CD4-positive, alpha-beta memory T cell (primary cell): ENCODE results near the gene TMPRSS3. TPM values are rescaled to one million over a fixed set of nuclear protein-coding genes. Genes with fewer than 3 reads are reported as not detected.
A peak's percentile ranks its signal among the peaks of the same experiment; 100 is the strongest.

ENCODE experiments used
- CTCF ChIA-PET: fragments of 350-600 bp; sonication (Branson Sonifier 250); formaldehyde crosslinking; loops from one replicate; lab custom pipeline; 2021; ENCODE audit warnings: inconsistent platforms; ENCODE audit not compliant: partially characterized antibody; lab: Charles Lee
- POLR2A ChIA-PET: fragments of 350-600 bp; sonication (Branson Sonifier 250); formaldehyde crosslinking; loops from one replicate; lab custom pipeline; 2021; ENCODE audit not compliant: partially characterized antibody; lab: Charles Lee
- DNase-seq, 5 donors: peaks; one replicate each; pipeline versions ENCODE4 v3.0.0 to v3.0.0-alpha.2; 2020 to 2022; ENCODE audit warnings: mixed read lengths in 1 of 5
- H3K27ac ChIP-seq: one replicate; pipeline ENCODE4 v1.7.0; 2013; ENCODE audit warnings: low read depth, low read length
- H3K27me3 ChIP-seq: 2 replicates; pipeline ENCODE4 v1.7.0; 2013; ENCODE audit warnings: mild to moderate bottlenecking, low read length, moderate library complexity; ENCODE audit not compliant: insufficient read depth
- H3K36me3 ChIP-seq: 2 replicates; pipeline ENCODE4 v1.7.0; 2013; ENCODE audit warnings: mild to moderate bottlenecking, low read length, moderate library complexity; ENCODE audit not compliant: insufficient read depth
- H3K4me1 ChIP-seq: 2 replicates; pipeline ENCODE4 v1.7.0; 2013; ENCODE audit warnings: mild to moderate bottlenecking, low read length, moderate library complexity; ENCODE audit not compliant: insufficient read depth
- H3K4me3 ChIP-seq, 2 donors: one replicate each; pipeline ENCODE4 v1.7.0; 2013; ENCODE audit warnings: low read length in 2 of 2, mild to moderate bottlenecking in 1 of 2
- H3K9me3 ChIP-seq, 2 donors: one replicate each; pipeline ENCODE4 v1.7.0; 2013; ENCODE audit warnings: low read length in 2 of 2, control low read depth in 1 of 2; ENCODE audit not compliant: control insufficient read depth in 1 of 2
- H3K27ac Mint-ChIP-seq, 7 donors: one replicate each; pipeline ENCODE4 v1.8.0; 2020 to 2021; ENCODE audit warnings: mixed read lengths in 7 of 7, mild to moderate bottlenecking in 6 of 7, inconsistent platforms in 3 of 7, moderate library complexity in 3 of 7
- H3K27me3 Mint-ChIP-seq, 2 donors: one replicate each; pipeline ENCODE4 v1.8.0; 2020 to 2021; ENCODE audit warnings: mixed read lengths in 2 of 2
- H3K36me3 Mint-ChIP-seq, 2 donors: one replicate each; pipeline ENCODE4 v1.8.0; 2020 to 2021; ENCODE audit warnings: mixed read lengths in 2 of 2, inconsistent platforms in 1 of 2, mild to moderate bottlenecking in 1 of 2
- H3K4me1 Mint-ChIP-seq, 4 donors: one replicate each; pipeline ENCODE4 v1.8.0; 2020 to 2021; ENCODE audit warnings: mixed read lengths in 4 of 4, mild to moderate bottlenecking in 1 of 4
- H3K4me3 Mint-ChIP-seq, 8 donors: one replicate each; pipeline ENCODE4 v1.8.0; 2020 to 2021; ENCODE audit warnings: mixed read lengths in 8 of 8, mild to moderate bottlenecking in 7 of 8, moderate library complexity in 6 of 8, inconsistent platforms in 3 of 8
- H3K9me3 Mint-ChIP-seq, 8 donors: one replicate each; pipeline ENCODE4 v1.8.0; 2020 to 2021; ENCODE audit warnings: mixed read lengths in 8 of 8, mild to moderate bottlenecking in 5 of 8, inconsistent platforms in 3 of 8, moderate library complexity in 1 of 8
- intact Hi-C: fragments of 100-400 bp; cut with micrococcal nuclease; formaldehyde crosslinking; loops from one replicate; pipeline ENCODE4 v1.15.1; 2023
- polyA plus RNA-seq, 2 donors: library from polyadenylated mRNA; unstranded; fragments of 300-500 nt; fragmentation: Illumina TruSeq; gene quantifications; one replicate each; pipeline ENCODE4 v1.2.3, GENCODE V29; 2021
- total RNA-seq, 2 experiments: library from RNA; stranded (reverse); gene quantifications; one replicate each; pipeline ENCODE4 v1.2.3, GENCODE V29; 2021

The TMPRSS3 gene
- total and polyA plus RNA-seq, 4 experiments from 2014 or later, result 1.8 to 4.5 (median 3.7) TPM

GRCh38 chr21:42414928-42415769 lies 19.3 kb upstream of the TMPRSS3 start:
- Mint-ChIP-seq H3K9me3 (no peaks in the 10 kb centered on the region), H3K36me3 (peaks cover 50 to 73% of the 10 kb centered on the region in 2 donors), H3K4me1 (peaks cover 22 to 57% (median 41%) of the 10 kb centered on the region in 4 donors), H3K4me3 (peak overlapping the region; percentile 61 to 88 (median 72)), H3K27ac (peak overlapping the region in 5 of 7 donors; percentile 98 to 100 (median 99)), H3K27me3 (no peaks in the 10 kb centered on the region)
- peaks cover 86% of the 10 kb centered on the region for H3K4me1 ChIP-seq
- H3K9me3 ChIP-seq, result no peaks in the 10 kb centered on the region
- intact Hi-C loops, result loop anchor here (1.0 to 5.0 kb wide), 4 partner anchors 9 to 37 kb away; no protein-coding TSS in a partner anchor
- peak; percentile 84 to 99 (median 85) for DNase-seq
- H3K36me3 ChIP-seq, result peaks cover 75% of the 10 kb centered on the region
- peak overlapping the region in 1 of 2 donors; percentile 25 for H3K4me3 ChIP-seq
- H3K27me3 ChIP-seq, result no peaks in the 10 kb centered on the region
- CTCF ChIA-PET, result interaction anchor here (1.8 kb wide), 1 partner anchor 11 kb away, joined by 5 read pairs; no protein-coding TSS in a partner anchor
- peak overlapping the region; percentile 92 for H3K27ac ChIP-seq
- POLR2A ChIA-PET, result interaction anchor here (1.0 to 23.2 kb wide), 5 partner anchors 8 to 77 kb away, joined by 4 to 604 read pairs (median 5); partner anchors contain the start of gene UBASH3A

GRCh38 chr21:42414553-42414927 lies 18.7 kb upstream of the TMPRSS3 start:
- peaks cover 50 to 73% of the 10 kb centered on the region in 2 donors for H3K36me3 Mint-ChIP-seq
- Histone ChIP-seq H3K4me1 (peaks cover 86% of the 10 kb centered on the region), H3K27ac (peak overlapping the region; percentile 92), H3K27me3 (no peaks in the 10 kb centered on the region), H3K36me3 (peaks cover 76% of the 10 kb centered on the region), H3K9me3 (no peaks in the 10 kb centered on the region), H3K4me3 (peak overlapping the region in 1 of 2 donors; percentile 25)
- DNase-seq, result no peak
- no peaks in the 10 kb centered on the region for H3K9me3 Mint-ChIP-seq
- intact Hi-C loops, result loop anchor here (2.0 kb wide), 1 partner anchor 14 kb away; no protein-coding TSS in a partner anchor
- peak overlapping the region; percentile 61 to 88 (median 72) for H3K4me3 Mint-ChIP-seq
- peaks cover 24 to 56% (median 41%) of the 10 kb centered on the region in 4 donors for H3K4me1 Mint-ChIP-seq
- H3K27ac Mint-ChIP-seq, result peak overlapping the region in 5 of 7 donors; percentile 98 to 100 (median 99)
- POLR2A ChIA-PET, result interaction anchor here (1.6 to 23.2 kb wide), 4 partner anchors 8 to 77 kb away, joined by 4 to 604 read pairs (median 304); partner anchors contain the start of gene UBASH3A
- CTCF ChIA-PET, result interaction anchor here (1.8 kb wide), 1 partner anchor 10 kb away, joined by 5 read pairs; no protein-coding TSS in a partner anchor
- H3K27me3 Mint-ChIP-seq, result no peaks in the 10 kb centered on the region

- Histone ChIP-seq H3K36me3 (peaks cover 76% of the 10 kb centered on the region), H3K27me3 (no peaks in the 10 kb centered on the region), H3K4me3 (no peak overlapping the region), H3K27ac (peak overlapping the region; percentile 92), H3K4me1 (peaks cover 88% of the 10 kb centered on the region), H3K9me3 (no peaks in the 10 kb centered on the region)
- H3K27ac Mint-ChIP-seq, result peak overlapping the region in 5 of 7 donors; percentile 98 to 100 (median 99)
- H3K27me3 Mint-ChIP-seq, result no peaks in the 10 kb centered on the region
- intact Hi-C loops, result loop anchor here (2.0 kb wide), 1 partner anchor 13 kb away; no protein-coding TSS in a partner anchor
- H3K4me1 Mint-ChIP-seq, result peaks cover 24 to 56% (median 41%) of the 10 kb centered on the region in 4 donors
- CTCF ChIA-PET, result interaction anchor here (1.2 to 1.8 kb wide), 2 partner anchors 10 to 15 kb away, joined by 3 to 5 read pairs; no protein-coding TSS in a partner anchor
- POLR2A ChIA-PET, result interaction anchor here (1.7 to 23.2 kb wide), 3 partner anchors 7 to 33 kb away, joined by 5 to 604 read pairs (median 604); partner anchors contain the start of gene UBASH3A
- H3K36me3 Mint-ChIP-seq, result peaks cover 50 to 73% of the 10 kb centered on the region in 2 donors
- DNase-seq, result no peak
- H3K9me3 Mint-ChIP-seq, result no peaks in the 10 kb centered on the region
- H3K4me3 Mint-ChIP-seq, result peak overlapping the region in 7 of 8 donors; percentile 33 to 88 (median 61)
Observed at GRCh38 chr21:42414066-42414465, 18.2 kb upstream of the TMPRSS3 start.

GRCh38 chr21:42413500-42413899 lies 17.6 kb upstream of the TMPRSS3 start:
- H3K27ac Mint-ChIP-seq, result peak overlapping the region in 5 of 7 donors; percentile 98 to 100 (median 99)
- Histone ChIP-seq H3K27me3 (no peaks in the 10 kb centered on the region), H3K36me3 (peaks cover 73% of the 10 kb centered on the region), H3K9me3 (no peaks in the 10 kb centered on the region), H3K4me3 (no peak overlapping the region), H3K4me1 (peaks cover 90% of the 10 kb centered on the region), H3K27ac (peak overlapping the region; percentile 92)
- peaks cover 44 to 70% of the 10 kb centered on the region in 2 donors for H3K36me3 Mint-ChIP-seq
- POLR2A ChIA-PET, result interaction anchor here (1.4 to 23.2 kb wide), 3 partner anchors 7 to 21 kb away, joined by 4 to 604 read pairs (median 604); partner anchors contain the start of gene UBASH3A
- CTCF ChIA-PET, result interaction anchor here (1.1 to 1.9 kb wide), 4 partner anchors 9 to 75 kb away, joined by 3 to 5 read pairs (median 4); no protein-coding TSS in a partner anchor
- peak overlapping the region in 6 of 8 donors; percentile 17 to 88 (median 30) for H3K4me3 Mint-ChIP-seq
- intact Hi-C loops, result no loop called here
- H3K4me1 Mint-ChIP-seq, result peaks cover 23 to 54% (median 41%) of the 10 kb centered on the region in 4 donors
- no peak for DNase-seq
- H3K27me3 Mint-ChIP-seq, result no peaks in the 10 kb centered on the region
- H3K9me3 Mint-ChIP-seq, result no peaks in the 10 kb centered on the region

GRCh38 chr21:42413093-42413492 lies 17.2 kb upstream of the TMPRSS3 start:
- H3K36me3 ChIP-seq, result peaks cover 69% of the 10 kb centered on the region
- CTCF ChIA-PET, result interaction anchor here (1.1 to 1.9 kb wide), 4 partner anchors 9 to 74 kb away, joined by 3 to 5 read pairs (median 4); no protein-coding TSS in a partner anchor
- H3K9me3 ChIP-seq, result no peaks in the 10 kb centered on the region
- Mint-ChIP-seq H3K9me3 (no peaks in the 10 kb centered on the region), H3K27ac (peak overlapping the region in 5 of 7 donors; percentile 98 to 100 (median 99)), H3K36me3 (peaks cover 43 to 69% of the 10 kb centered on the region in 2 donors), H3K4me1 (peaks cover 27 to 57% (median 43%) of the 10 kb centered on the region in 4 donors), H3K4me3 (peak overlapping the region in 6 of 8 donors; percentile 17 to 88 (median 30)), H3K27me3 (no peaks in the 10 kb centered on the region)
- intact Hi-C loops, result no loop called here
- peaks cover 90% of the 10 kb centered on the region for H3K4me1 ChIP-seq
- POLR2A ChIA-PET, result interaction anchor here (1.4 to 23.2 kb wide), 3 partner anchors 6 to 20 kb away, joined by 4 to 604 read pairs (median 604); partner anchors contain the start of gene UBASH3A
- H3K4me3 ChIP-seq, result no peak overlapping the region
- no peak for DNase-seq
- no peaks in the 10 kb centered on the region for H3K27me3 ChIP-seq
- peak overlapping the region; percentile 92 for H3K27ac ChIP-seq

- Histone ChIP-seq H3K27ac (peak overlapping the region; percentile 92), H3K36me3 (peaks cover 72% of the 10 kb centered on the region), H3K27me3 (no peaks in the 10 kb centered on the region), H3K4me3 (no peak overlapping the region), H3K9me3 (no peaks in the 10 kb centered on the region), H3K4me1 (peaks cover 95% of the 10 kb centered on the region)
- Mint-ChIP-seq H3K27ac (peak overlapping the region in 4 of 7 donors; percentile 50 to 100 (median 89)), H3K4me3 (peak overlapping the region in 3 of 8 donors; percentile 31 to 61 (median 38)), H3K9me3 (no peaks in the 10 kb centered on the region), H3K36me3 (peaks cover 46 to 72% of the 10 kb centered on the region in 2 donors), H3K27me3 (no peaks in the 10 kb centered on the region), H3K4me1 (peaks cover 31 to 60% (median 46%) of the 10 kb centered on the region in 4 donors)
- intact Hi-C loops, result no loop called here
- ChIA-PET POLR2A (interaction anchor here (1.4 to 23.2 kb wide), 3 partner anchors 6 to 20 kb away, joined by 4 to 604 read pairs (median 604); partner anchors contain the start of gene UBASH3A), CTCF (interaction anchor here (1.1 to 1.9 kb wide), 3 partner anchors 10 to 74 kb away, joined by 3 to 7 read pairs (median 4); no protein-coding TSS in a partner anchor)
- no peak for DNase-seq
Observed at GRCh38 chr21:42412636-42412933, 16.7 kb upstream of the TMPRSS3 start.
